ENCODE results near the gene ARID1B. TPM values are rescaled to one million over a fixed set of nuclear protein-coding genes. Genes with fewer than 3 reads are reported as not detected.

ARID1B gene
- total RNA-seq, 1 experiment from 2014 or later: 24.2 TPM

- Histone ChIP-seq H3K4me3 (ENCODE audit: low read length) (no peak overlapping the region), H3K79me2 (ENCODE audit: low read length) (0 out of 2 replicates have a peak, but pooled peaks cover 5% of the 10 kb centered on the region)
- CTCF ChIA-PET: no interaction called here
Observed at GRCh38 chr6:157047328-157047727, 270.1 kb downstream of the ARID1B start.

GRCh38 chr6:157047951-157048350 is 270.8 kb downstream of the ARID1B start:
- Histone ChIP-seq H3K4me1 (ENCODE audit: insufficient read depth, low read length) (peaks cover 10% of the 10 kb centered on the region; the same call in 1 of the 2 replicates), H3F3A (ENCODE audit: low read length, unreplicated experiment) (no peaks in the 10 kb centered on the region), H3K36me3 (ENCODE audit: low read depth, low read length) (no peaks in the 10 kb centered on the region), H3K9me3 (ENCODE audit: low read length) (no peaks in the 10 kb centered on the region), H3K4me2 (ENCODE audit: low read length) (no peak overlapping the region), H2AFZ (ENCODE audit: low read length) (no peak overlapping the region), H3K27ac (ENCODE audit: low read length) (no peak overlapping the region), H3K79me2 (ENCODE audit: low read length) (0 out of 2 replicates have a peak, but pooled peaks cover 5% of the 10 kb centered on the region), H3K4me3 (ENCODE audit: low read length) (no peak overlapping the region), H4K20me1 (ENCODE audit: low read length) (no peaks in the 10 kb centered on the region), H3K9me2 (replicated peaks; ENCODE audit: low read length) (no peaks in the 10 kb centered on the region), H3K9ac (ENCODE audit: low read length) (no peak overlapping the region), H3K27me3 (ENCODE audit: low read length) (no peaks in the 10 kb centered on the region)
- ChIA-PET POLR2A (ENCODE audit: unreplicated experiment) (no interaction called here), CTCF (no interaction called here)
- ATAC-seq (no peak), DNase-seq (no peak)
- BruUV-seq (replicated peaks): no TSS peak
- no peak for TF ChIP-seq EZH2 (IDR thresholded peaks at IDR 0.05; ENCODE audit: low read length, unreplicated experiment)
- no peak for TF ChIP-seq CTCF (conservative IDR thresholded peaks at IDR 0.05; ENCODE audit: low read depth, low read length)
- TF ChIP-seq EZH2phosphoT487 (IDR thresholded peaks at IDR 0.05; ENCODE audit: borderline replicate concordance, low read length): no peak
- intact Hi-C loops (cut with micrococcal nuclease): no loop called here

More at GRCh38 chr6:157047328-157047727, 270.1 kb downstream of the ARID1B start:
- Histone ChIP-seq H3K4me1 (ENCODE audit: insufficient read depth, low read length) (peaks cover 10% of the 10 kb centered on the region; the same call in 1 of the 2 replicates), H2AFZ (ENCODE audit: low read length) (no peak overlapping the region), H3K4me2 (ENCODE audit: low read length) (no peak overlapping the region), H3K36me3 (ENCODE audit: low read depth, low read length) (no peaks in the 10 kb centered on the region), H4K20me1 (ENCODE audit: low read length) (no peaks in the 10 kb centered on the region), H3K9ac (ENCODE audit: low read length) (no peak overlapping the region), H3K9me3 (ENCODE audit: low read length) (no peaks in the 10 kb centered on the region), H3K9me2 (replicated peaks; ENCODE audit: low read length) (no peaks in the 10 kb centered on the region), H3K27ac (ENCODE audit: low read length) (no peak overlapping the region), H3F3A (ENCODE audit: low read length, unreplicated experiment) (no peaks in the 10 kb centered on the region), H3K27me3 (ENCODE audit: low read length) (no peaks in the 10 kb centered on the region)
- intact Hi-C loops (cut with micrococcal nuclease): no loop called here
- DNase-seq (no peak), ATAC-seq (no peak)
- TF ChIP-seq CTCF (conservative IDR thresholded peaks at IDR 0.05; ENCODE audit: low read depth, low read length) (no peak), EZH2 (IDR thresholded peaks at IDR 0.05; ENCODE audit: low read length, unreplicated experiment) (no peak), EZH2phosphoT487 (IDR thresholded peaks at IDR 0.05; ENCODE audit: borderline replicate concordance, low read length) (no peak)
- no TSS peak for BruUV-seq (replicated peaks)
- POLR2A ChIA-PET (ENCODE audit: unreplicated experiment): no interaction called here

GRCh38 chr6:157049133-157049532 is 272.0 kb downstream of the ARID1B start:
- TF ChIP-seq EZH2 (IDR thresholded peaks at IDR 0.05; ENCODE audit: low read length, unreplicated experiment) (no peak), EZH2phosphoT487 (IDR thresholded peaks at IDR 0.05; ENCODE audit: borderline replicate concordance, low read length) (no peak), CTCF (conservative IDR thresholded peaks at IDR 0.05; ENCODE audit: low read depth, low read length) (no peak)
- Histone ChIP-seq H3K4me3 (ENCODE audit: low read length) (no peak overlapping the region), H3K9me2 (replicated peaks; ENCODE audit: low read length) (no peaks in the 10 kb centered on the region), H3K27ac (ENCODE audit: low read length) (no peak overlapping the region), H4K20me1 (ENCODE audit: low read length) (no peaks in the 10 kb centered on the region), H3K4me2 (ENCODE audit: low read length) (no peak overlapping the region), H3K36me3 (ENCODE audit: low read depth, low read length) (no peaks in the 10 kb centered on the region), H3F3A (ENCODE audit: low read length, unreplicated experiment) (no peaks in the 10 kb centered on the region), H3K9me3 (ENCODE audit: low read length) (no peaks in the 10 kb centered on the region), H3K79me2 (ENCODE audit: low read length) (0 out of 2 replicates have a peak, but pooled peaks cover 5% of the 10 kb centered on the region), H3K9ac (ENCODE audit: low read length) (no peak overlapping the region), H3K27me3 (ENCODE audit: low read length) (no peaks in the 10 kb centered on the region), H2AFZ (ENCODE audit: low read length) (no peak overlapping the region), H3K4me1 (ENCODE audit: insufficient read depth, low read length) (peaks cover 5% of the 10 kb centered on the region; the same call in 1 of the 2 replicates)
- ATAC-seq (no peak), DNase-seq (no peak)
- ChIA-PET POLR2A (ENCODE audit: unreplicated experiment) (no interaction called here), CTCF (no interaction called here)
- intact Hi-C loops (cut with micrococcal nuclease): no loop called here
- no TSS peak for BruUV-seq (replicated peaks)
